Stimulated activated CD4-positive, alpha-beta T cell treated with anti-CD3 and anti-CD28 coated beads, TNF-alpha, amount 100 ng/mL, for 48 hours (primary cell): ENCODE data around the gene FRMPD1.
"Not testable (repeated sequence)": the region's sequence is repeated elsewhere in the genome, so short reads cannot be mapped to it uniquely, and the experiment has no call there.

ENCODE experiments used
- DNase-seq, 3 donors: peaks; one replicate each; pipeline ENCODE4 v3.0.0-alpha.2; 2020; ENCODE audit warnings: low read depth in 3 of 3

FRMPD1 gene

GRCh38 chr9:37739222-37739621 is 88.5 kb downstream of the FRMPD1 start:
- DNase-seq = no peak

GRCh38 chr9:37740128-37740527 is 89.4 kb downstream of the FRMPD1 start:
- DNase-seq = no peak

- no peak for DNase-seq
Observed at GRCh38 chr9:37740631-37741328, 90.0 kb downstream of the FRMPD1 start.

- no peak for DNase-seq
Observed at GRCh38 chr9:37745970-37746369, 95.2 kb downstream of the FRMPD1 start.

GRCh38 chr9:37746448-37747270 is 95.9 kb downstream of the FRMPD1 start:
- DNase-seq = no peak

GRCh38 chr9:37747271-37747753 is 96.6 kb downstream of the FRMPD1 start:
- DNase-seq = peak; percentile 15 to 33 (median 18)

GRCh38 chr9:37749129-37749528 is 98.4 kb downstream of the FRMPD1 start:
- DNase-seq = no peak

- DNase-seq = no peak
Observed at GRCh38 chr9:37751186-37751585, 100.4 kb downstream of the FRMPD1 start.

GRCh38 chr9:37751704-37752103 is 101.0 kb downstream of the FRMPD1 start:
- not testable (repeated sequence) for DNase-seq

- DNase-seq = not testable (repeated sequence)
Observed at GRCh38 chr9:37752112-37752511, 101.4 kb downstream of the FRMPD1 start.

- peak in 2 of 3 donors; percentile 7 to 8 for DNase-seq
Observed at GRCh38 chr9:37752642-37753488, 102.1 kb downstream of the FRMPD1 start.

- DNase-seq = peak; percentile 47 to 72 (median 57)
Observed at GRCh38 chr9:37753489-37754190, 102.9 kb downstream of the FRMPD1 start, which contains the start of gene TRMT10B. Gene TRMT10B (plus strand): TSS chr9:37753805. CDS start chr9:37761932, 8,127 bp downstream.

- no peak for DNase-seq
Observed at GRCh38 chr9:37758747-37759146, 108.0 kb downstream of the FRMPD1 start.

- DNase-seq = no peak
Observed at GRCh38 chr9:37760416-37761161, 109.8 kb downstream of the FRMPD1 start.

- DNase-seq = no peak
Observed at GRCh38 chr9:37761511-37761910, 110.8 kb downstream of the FRMPD1 start.

GRCh38 chr9:37765263-37765662 is 114.5 kb downstream of the FRMPD1 start:
- DNase-seq = not testable (repeated sequence)

- no peak for DNase-seq
Observed at GRCh38 chr9:37769306-37769705, 118.6 kb downstream of the FRMPD1 start.

- DNase-seq = no peak
Observed at GRCh38 chr9:37769995-37770394, 119.2 kb downstream of the FRMPD1 start.

GRCh38 chr9:37775216-37775919 is 124.6 kb downstream of the FRMPD1 start:
- no peak for DNase-seq

- no peak for DNase-seq
Observed at GRCh38 chr9:37776328-37776727, 125.6 kb downstream of the FRMPD1 start.
